GM23338 (cell line): Measurements from ENCODE around the gene TEX14.
"Not testable (repeated sequence)": the region's sequence is repeated elsewhere in the genome, so short reads cannot be mapped to it uniquely, and the experiment has no call there.

ENCODE experiments used
- CREB1 ChIP-seq: fragments of 250-450 bp; sonication (Bioruptor Pico); IDR thresholded peaks from 2 replicates; pipeline ENCODE4 v1.5.0; 2020; ENCODE audit warnings: low read depth, mild to moderate bottlenecking, moderate library complexity
- CTCF ChIP-seq, 2 experiments: fragments of 200-600 bp in 1 of 2; sonication (generic) in 1 of 2; conservative IDR thresholded peaks; 2 replicates each; pipeline versions ENCODE4 v1.5.1 to v1.6.1; 2016 to 2017; ENCODE audit warnings: antibody characterized with exemption in 2 of 2, low read depth in 2 of 2, mild to moderate bottlenecking in 2 of 2, moderate library complexity in 1 of 2
- EZH2 ChIP-seq: fragments of 200-600 bp; sonication (generic); IDR thresholded peaks from one replicate; pipeline ENCODE4 v1.8.0; 2017; ENCODE audit warnings: antibody characterized with exemption, mild to moderate bottlenecking, low read depth; ENCODE audit not compliant: unreplicated experiment
- EZH2phosphoT487 ChIP-seq: fragments of 200-600 bp; sonication (generic); IDR thresholded peaks from one replicate; pipeline ENCODE4 v1.8.1; 2018; ENCODE audit warnings: antibody characterized with exemption; ENCODE audit not compliant: unreplicated experiment
- POLR2AphosphoS5 ChIP-seq: IDR thresholded peaks from 2 replicates; pipeline ENCODE4 v1.6.1; 2016; ENCODE audit warnings: antibody characterized with exemption, low read depth
- REST ChIP-seq: IDR thresholded peaks from one replicate; pipeline ENCODE4 v1.6.1; 2018; ENCODE audit warnings: antibody characterized with exemption; ENCODE audit not compliant: unreplicated experiment
- STAT1 ChIP-seq: IDR thresholded peaks from one replicate; pipeline ENCODE4 v1.6.1; 2016; ENCODE audit warnings: antibody characterized with exemption; ENCODE audit not compliant: unreplicated experiment
- ZNF114 ChIP-seq: fragments of 250-450 bp; sonication (Bioruptor Pico); IDR thresholded peaks from 2 replicates; pipeline ENCODE4 v1.5.0; 2020; ENCODE audit warnings: mild to moderate bottlenecking, moderate library complexity
- ZNF331 ChIP-seq: fragments of 250-450 bp; sonication (Bioruptor Pico); IDR thresholded peaks from 2 replicates; pipeline ENCODE4 v1.5.0; 2020; ENCODE audit warnings: low read depth, mild to moderate bottlenecking, moderate library complexity

- not testable (repeated sequence) for TF ChIP-seq POLR2AphosphoS5; CTCF (conservative IDR thresholded peaks at IDR 0.05; ENCODE audit: low read depth in 2 of 2); STAT1; EZH2phosphoT487; REST; ZNF114 (CRISPR knock-in tag); EZH2; ZNF331 (CRISPR knock-in tag); CREB1 (CRISPR knock-in tag)
These were observed 13.6 kb downstream of the TEX14 start for GRCh38 chr17:58678287-58678686.
